K562 (cell line): ENCODE measurements around the gene HKDC1. TPM values are rescaled to one million over a fixed set of nuclear protein-coding genes. Genes with fewer than 3 reads are reported as not detected.

Experiments
- CBFB ChIP-seq: sonication (generic); formaldehyde crosslinking; IDR thresholded peaks from 2 replicates; pipeline ENCODE4 v1.4.0; 2020; ENCODE audit warnings: mild to moderate bottlenecking, missing genetic modification reagents
- CEBPB ChIP-seq: fragments of 450-650 bp; IDR thresholded peaks from 2 replicates; pipeline ENCODE4 v1.6.1; 2016; ENCODE audit warnings: missing genetic modification characterization, missing compliant biosample characterization
- CHD2 ChIP-seq: IDR thresholded peaks from 2 replicates; pipeline ENCODE4 v1.6.1; 2011; ENCODE audit warnings: low read depth, low read length
- GTF2F1 ChIP-seq: IDR thresholded peaks from 2 replicates; pipeline ENCODE4 v1.6.1; 2011; ENCODE audit warnings: low read depth, low read length, improper control_type of control experiment
- KLF1 ChIP-seq: fragments of 450-650 bp; IDR thresholded peaks from 2 replicates; pipeline ENCODE4 v1.6.1; 2016; ENCODE audit warnings: missing genetic modification characterization, missing compliant biosample characterization
- KLF13 ChIP-seq: fragments of 450-650 bp; IDR thresholded peaks from 2 replicates; pipeline ENCODE4 v1.6.1; 2016; ENCODE audit warnings: missing genetic modification characterization, low read depth, mild to moderate bottlenecking, missing compliant biosample characterization, moderate library complexity, borderline replicate concordance
- PTRF ChIP-seq: fragments of 450-650 bp; IDR thresholded peaks from 2 replicates; pipeline ENCODE4 v1.6.1; 2016; ENCODE audit warnings: mild to moderate bottlenecking, missing genetic modification characterization, missing compliant biosample characterization
- RBBP5 ChIP-seq: fragments of 200-600 bp; sonication (generic); IDR thresholded peaks from 2 replicates; pipeline ENCODE4 v1.6.1; 2012; ENCODE audit warnings: borderline replicate concordance, mild to moderate bottlenecking, low read length, control low read depth, inconsistent platforms; ENCODE audit not compliant: insufficient read depth, poor library complexity, severe bottlenecking
- SMARCE1 ChIP-seq: fragments of 450-650 bp; IDR thresholded peaks from 2 replicates; pipeline ENCODE4 v1.7.1; 2016; ENCODE audit warnings: mild to moderate bottlenecking
- TARDBP ChIP-seq: fragments of 450-650 bp; IDR thresholded peaks from 2 replicates; pipeline ENCODE4 v1.6.1; 2016
- TCFL5 ChIP-seq: fragments of 250-450 bp; sonication (Bioruptor Pico); conservative IDR thresholded peaks from 2 replicates; pipeline ENCODE4 v1.6.1; 2021; ENCODE audit warnings: mild to moderate bottlenecking, moderate library complexity, matching md5 sums
- TOE1 ChIP-seq, 2 experiments: fragments of 450-650 bp in 1 of 2; sonication (generic) in 1 of 2; formaldehyde crosslinking in 1 of 2; IDR thresholded peaks; 2 replicates each; pipeline versions ENCODE4 v1.7.1 to v1.8.0; 2016 to 2022; ENCODE audit warnings: borderline replicate concordance in 2 of 2, mild to moderate bottlenecking in 2 of 2, antibody characterized with exemption in 1 of 2, inconsistent platforms in 1 of 2, low read depth in 1 of 2, missing genetic modification reagents in 1 of 2, moderate library complexity in 1 of 2
- ZFP36 ChIP-seq: fragments of 150-350 bp; IDR thresholded peaks from 2 replicates; pipeline ENCODE4 v1.6.1; 2018; ENCODE audit warnings: low read length, low read depth; ENCODE audit not compliant: partially characterized antibody
- ZSCAN29 ChIP-seq: fragments of 450-650 bp; IDR thresholded peaks from 2 replicates; pipeline ENCODE4 v1.6.1; 2017
- polyA plus RNA-seq, 8 experiments: library from polyadenylated mRNA; depleted of rRNA in 4 of 8; stranded (reverse) in 5 of 8; unstranded in 3 of 8; fragments of >200 nt; fragmentation: Nextera tagmentation in 2 of 8; fragmentation: Illumina TruSeq in 1 of 8; extraction: Ambion mirVana in 2 of 8; extraction: Trizol in 1 of 8; gene quantifications; 2 replicates each; pipeline versions ENCODE4 v1.2.1 to v1.2.3, GENCODE V29; 2011 to 2014; ENCODE audit warnings: inconsistent platforms in 1 of 8, missing spikeins in 1 of 8
- total RNA-seq, 7 experiments: library from RNA; depleted of rRNA in 6 of 7; stranded (reverse); fragments of >200 nt in 6 of 7; fragmentation: Illumina TruSeq in 2 of 7; extraction: Trizol in 2 of 7; gene quantifications; 2 replicates each; pipeline versions ENCODE4 v1.2.1 to v1.2.3, GENCODE V29; 2011 to 2021; ENCODE audit warnings: low replicate concordance in 1 of 7
- TF ChIP-seq, protein P1 (sequence below): sonication (generic); formaldehyde crosslinking; IDR thresholded peaks from 2 replicates; pipeline ENCODE4 v1.8.1; 2023; ENCODE audit warnings: missing genetic modification reagents, mild to moderate bottlenecking, borderline replicate concordance
- TF ChIP-seq, protein P2 (sequence below): fragments of 450-650 bp; formaldehyde crosslinking; IDR thresholded peaks from 2 replicates; pipeline ENCODE4 v1.4.0; 2022; ENCODE audit warnings: mild to moderate bottlenecking, moderate library complexity
- TF ChIP-seq, protein P3 (sequence below): fragments of 450-650 bp; IDR thresholded peaks from 2 replicates; pipeline ENCODE4 v1.6.1; 2014; ENCODE audit warnings: low read depth, mild to moderate bottlenecking, moderate library complexity, borderline replicate concordance

Gene HKDC1
- total and polyA plus RNA-seq, 9 of the 15 experiments (the other 6 are each of a cell fraction or from before 2014, with no cell fraction given): 0.04 to 0.22 (median 0.11) TPM; not detected in 5

DNA sequence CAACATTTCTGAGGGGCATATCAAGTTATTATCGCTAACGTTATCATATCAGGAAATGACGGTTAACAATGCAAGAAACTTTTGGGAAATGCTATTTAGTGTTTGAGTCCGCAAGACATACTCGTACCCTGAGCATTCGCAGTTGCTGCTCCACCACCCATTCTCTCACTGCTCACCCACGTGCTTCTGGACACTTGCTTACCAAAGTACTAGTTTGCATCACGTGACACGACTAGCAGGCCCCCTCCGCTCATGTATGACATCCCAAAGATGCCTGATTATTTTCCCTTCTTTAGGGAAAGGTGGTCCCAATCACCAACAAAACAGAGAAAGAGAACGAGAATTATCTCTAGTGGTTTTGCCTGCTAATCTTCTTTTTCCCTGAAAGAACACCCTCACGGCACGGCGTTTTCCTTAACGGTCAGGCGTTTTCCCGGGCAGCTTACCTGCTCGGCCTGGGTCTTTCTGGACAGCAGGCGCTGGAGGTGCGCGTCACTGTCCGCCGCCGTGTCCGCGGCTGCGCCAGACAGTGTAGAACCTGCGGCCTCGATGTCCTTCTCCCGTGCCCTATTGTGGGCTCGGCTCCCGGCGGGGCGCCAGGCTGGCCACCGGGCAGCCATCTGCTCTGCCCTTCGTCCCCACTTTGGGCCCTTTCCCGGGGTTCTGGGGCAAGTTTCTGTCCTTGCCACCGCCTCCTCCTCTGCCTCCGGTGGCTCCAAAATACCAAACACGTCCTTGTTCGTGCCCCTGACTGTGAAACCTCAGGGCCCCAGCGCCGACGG, 40.2 kb upstream of the HKDC1 start, which contains the start of gene SUPV3L1 (continued):
- TF ChIP-seq, protein P1, sequence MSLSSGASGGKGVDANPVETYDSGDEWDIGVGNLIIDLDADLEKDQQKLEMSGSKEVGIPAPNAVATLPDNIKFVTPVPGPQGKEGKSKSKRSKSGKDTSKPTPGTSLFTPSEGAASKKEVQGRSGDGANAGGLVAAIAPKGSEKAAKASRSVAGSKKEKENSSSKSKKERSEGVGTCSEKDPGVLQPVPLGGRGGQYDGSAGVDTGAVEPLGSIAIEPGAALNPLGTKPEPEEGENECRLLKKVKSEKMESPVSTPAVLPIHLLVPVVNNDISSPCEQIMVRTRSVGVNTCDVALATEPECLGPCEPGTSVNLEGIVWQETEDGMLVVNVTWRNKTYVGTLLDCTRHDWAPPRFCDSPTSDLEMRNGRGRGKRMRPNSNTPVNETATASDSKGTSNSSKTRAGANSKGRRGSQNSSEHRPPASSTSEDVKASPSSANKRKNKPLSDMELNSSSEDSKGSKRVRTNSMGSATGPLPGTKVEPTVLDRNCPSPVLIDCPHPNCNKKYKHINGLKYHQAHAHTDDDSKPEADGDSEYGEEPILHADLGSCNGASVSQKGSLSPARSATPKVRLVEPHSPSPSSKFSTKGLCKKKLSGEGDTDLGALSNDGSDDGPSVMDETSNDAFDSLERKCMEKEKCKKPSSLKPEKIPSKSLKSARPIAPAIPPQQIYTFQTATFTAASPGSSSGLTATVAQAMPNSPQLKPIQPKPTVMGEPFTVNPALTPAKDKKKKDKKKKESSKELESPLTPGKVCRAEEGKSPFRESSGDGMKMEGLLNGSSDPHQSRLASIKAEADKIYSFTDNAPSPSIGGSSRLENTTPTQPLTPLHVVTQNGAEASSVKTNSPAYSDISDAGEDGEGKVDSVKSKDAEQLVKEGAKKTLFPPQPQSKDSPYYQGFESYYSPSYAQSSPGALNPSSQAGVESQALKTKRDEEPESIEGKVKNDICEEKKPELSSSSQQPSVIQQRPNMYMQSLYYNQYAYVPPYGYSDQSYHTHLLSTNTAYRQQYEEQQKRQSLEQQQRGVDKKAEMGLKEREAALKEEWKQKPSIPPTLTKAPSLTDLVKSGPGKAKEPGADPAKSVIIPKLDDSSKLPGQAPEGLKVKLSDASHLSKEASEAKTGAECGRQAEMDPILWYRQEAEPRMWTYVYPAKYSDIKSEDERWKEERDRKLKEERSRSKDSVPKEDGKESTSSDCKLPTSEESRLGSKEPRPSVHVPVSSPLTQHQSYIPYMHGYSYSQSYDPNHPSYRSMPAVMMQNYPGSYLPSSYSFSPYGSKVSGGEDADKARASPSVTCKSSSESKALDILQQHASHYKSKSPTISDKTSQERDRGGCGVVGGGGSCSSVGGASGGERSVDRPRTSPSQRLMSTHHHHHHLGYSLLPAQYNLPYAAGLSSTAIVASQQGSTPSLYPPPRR (CRISPR knock-in tag): 0 out of 2 replicates have a peak, but pooled peaks have one; percentile 9
- TF ChIP-seq ZSCAN29 (0 out of 2 replicates have a peak, but pooled peaks have one; percentile 24), TARDBP (no peak), ZFP36 (no peak), CBFB (CRISPR knock-in tag) (peak; percentile 77; the same call in 1 of the 2 replicates), TCFL5 (CRISPR knock-in tag) (peak; percentile 65; the same call in 1 of the 2 replicates), SMARCE1 (no peak), TOE1 (IDR thresholded peaks at IDR 0.05; ENCODE audit: borderline replicate concordance) (peak; percentile 100), TOE1 (CRISPR knock-in tag; IDR thresholded peaks at IDR 0.05; ENCODE audit: borderline replicate concordance, low read depth) (no peak), CEBPB (tag) (0 out of 2 replicates have a peak, but pooled peaks have one; percentile 71), RBBP5 (peak; percentile 99), CHD2 (no peak; the same call in 1 of the 2 replicates), GTF2F1 (peak; percentile 91), PTRF (no peak), KLF1 (tag) (peak; percentile 26; the same call in 1 of the 2 replicates), KLF13 (tag) (no peak)
- TF ChIP-seq, protein P2, sequence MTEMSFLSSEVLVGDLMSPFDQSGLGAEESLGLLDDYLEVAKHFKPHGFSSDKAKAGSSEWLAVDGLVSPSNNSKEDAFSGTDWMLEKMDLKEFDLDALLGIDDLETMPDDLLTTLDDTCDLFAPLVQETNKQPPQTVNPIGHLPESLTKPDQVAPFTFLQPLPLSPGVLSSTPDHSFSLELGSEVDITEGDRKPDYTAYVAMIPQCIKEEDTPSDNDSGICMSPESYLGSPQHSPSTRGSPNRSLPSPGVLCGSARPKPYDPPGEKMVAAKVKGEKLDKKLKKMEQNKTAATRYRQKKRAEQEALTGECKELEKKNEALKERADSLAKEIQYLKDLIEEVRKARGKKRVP: no peak; the same call in 1 of the 2 replicates
- TF ChIP-seq, protein P3, sequence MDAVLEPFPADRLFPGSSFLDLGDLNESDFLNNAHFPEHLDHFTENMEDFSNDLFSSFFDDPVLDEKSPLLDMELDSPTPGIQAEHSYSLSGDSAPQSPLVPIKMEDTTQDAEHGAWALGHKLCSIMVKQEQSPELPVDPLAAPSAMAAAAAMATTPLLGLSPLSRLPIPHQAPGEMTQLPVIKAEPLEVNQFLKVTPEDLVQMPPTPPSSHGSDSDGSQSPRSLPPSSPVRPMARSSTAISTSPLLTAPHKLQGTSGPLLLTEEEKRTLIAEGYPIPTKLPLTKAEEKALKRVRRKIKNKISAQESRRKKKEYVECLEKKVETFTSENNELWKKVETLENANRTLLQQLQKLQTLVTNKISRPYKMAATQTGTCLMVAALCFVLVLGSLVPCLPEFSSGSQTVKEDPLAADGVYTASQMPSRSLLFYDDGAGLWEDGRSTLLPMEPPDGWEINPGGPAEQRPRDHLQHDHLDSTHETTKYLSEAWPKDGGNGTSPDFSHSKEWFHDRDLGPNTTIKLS: peak; percentile 76
